OCI-LY3 (cell line): ENCODE measurements around the gene FAM78B.

Experiments
- H2AFZ ChIP-seq: fragments of 200-600, 300-600 bp; shearing (Covaris generic); 2 replicates; pipeline ENCODE4 v1.6.0; 2014; ENCODE audit warnings: antibody characterized with exemption, low read depth, low read length
- H3K27ac ChIP-seq: fragments of 200-600, 300-600 bp; sonication (generic); 2 replicates; pipeline ENCODE4 v1.5.1; 2014; ENCODE audit warnings: mild to moderate bottlenecking, low read length, moderate library complexity, mixed read lengths
- H3K27me3 ChIP-seq: fragments of 200-600, 300-600 bp; sonication (generic); 2 replicates; pipeline ENCODE4 v1.6.1; 2014; ENCODE audit warnings: low read depth, low read length, mixed read lengths
- H3K36me3 ChIP-seq: fragments of 200-600, 300-600 bp; sonication (generic); replicated peaks from 2 replicates; pipeline ENCODE3; 2014; ENCODE audit warnings: low read depth, low read length, mixed read lengths
- H3K4me1 ChIP-seq: fragments of 300-600, 200-600 bp; sonication (generic); 2 replicates; pipeline ENCODE4 v1.6.1; 2014; ENCODE audit warnings: low read length, mixed read lengths
- H3K4me2 ChIP-seq: fragments of 200-600, 300-600 bp; sonication (generic); 2 replicates; pipeline ENCODE4 v1.6.1; 2014; ENCODE audit warnings: low read length, mixed read lengths
- H3K4me3 ChIP-seq: fragments of 300-600, 200-600 bp; sonication (generic); 2 replicates; pipeline ENCODE4 v1.5.1; 2014; ENCODE audit warnings: antibody characterized with exemption, mild to moderate bottlenecking, low read length, moderate library complexity
- H3K79me2 ChIP-seq: fragments of 300-600, 200-600 bp; shearing (Covaris generic); 2 replicates; pipeline ENCODE4 v1.6.1; 2014; ENCODE audit warnings: mild to moderate bottlenecking, low read length, mixed read lengths
- H3K9ac ChIP-seq: fragments of 300-600, 200-600 bp; shearing (Covaris generic); 2 replicates; pipeline ENCODE4 v1.6.0; 2014; ENCODE audit warnings: mild to moderate bottlenecking, low read length, moderate library complexity
- H3K9me3 ChIP-seq: fragments of 200-600, 300-600 bp; shearing (Covaris generic); 2 replicates; pipeline ENCODE4 v1.6.1; 2014; ENCODE audit warnings: low read length, mixed read lengths; ENCODE audit not compliant: insufficient read depth
- H4K20me1 ChIP-seq: fragments of 200-600, 300-600 bp; sonication (generic); 2 replicates; pipeline ENCODE4 v1.6.1; 2016; ENCODE audit warnings: low read length, mixed read lengths; ENCODE audit not compliant: insufficient read depth
- EZH2phosphoT487 ChIP-seq: fragments of 200-600 bp; shearing (Covaris generic); IDR thresholded peaks from 2 replicates; pipeline ENCODE4 v1.6.1; 2018; ENCODE audit warnings: antibody characterized with exemption, mixed run types, low read depth
- TF ChIP-seq, protein P1 (sequence below): fragments of 200-600, 300-600 bp; sonication (generic); IDR thresholded peaks from 2 replicates; pipeline ENCODE4 v1.5.1; 2014; ENCODE audit warnings: antibody characterized with exemption, low read length, low read depth

FAM78B gene

DNA sequence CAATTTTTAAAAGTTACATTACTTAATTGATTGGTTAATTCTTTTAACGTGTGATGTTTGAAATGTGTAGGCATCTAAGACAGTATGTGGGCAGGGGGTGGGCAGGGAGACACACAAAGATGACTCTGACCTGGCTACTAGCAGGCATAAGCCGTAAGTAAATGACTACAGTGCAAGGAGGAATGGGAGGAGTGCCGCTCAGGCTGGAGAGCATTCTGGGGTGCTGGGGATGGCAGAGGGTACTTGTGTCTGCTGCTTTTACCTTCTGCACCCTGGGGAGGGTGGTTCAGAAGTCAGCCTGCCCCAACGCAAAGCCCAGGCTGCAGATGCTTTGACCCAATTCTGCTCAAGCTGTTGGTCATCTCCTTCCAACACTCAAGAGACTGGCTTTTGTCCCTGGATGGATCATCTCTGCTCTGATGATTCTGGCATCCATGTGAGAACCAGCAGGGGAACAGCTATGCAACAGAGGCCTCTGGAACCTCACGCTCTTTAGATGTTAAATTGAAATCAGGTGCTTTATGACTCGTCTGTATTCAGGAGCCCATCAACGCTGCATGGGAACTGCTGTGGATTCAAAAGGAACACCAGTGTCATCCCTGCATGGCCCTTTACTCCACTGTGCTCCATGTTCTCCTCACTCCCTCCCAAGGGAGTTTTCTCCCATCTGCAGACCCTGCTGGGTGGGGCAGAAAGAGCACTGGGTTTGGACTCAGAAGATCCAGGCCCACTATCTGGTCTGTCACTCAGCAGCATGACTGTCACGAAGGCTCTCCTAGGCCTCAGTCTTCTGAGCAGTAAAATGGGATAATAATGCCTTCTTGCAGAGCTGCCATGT lies 78.8 kb downstream of the FAM78B start:
- Histone ChIP-seq H3K79me2 (peaks cover 93% of the 10 kb centered on the region), H2AFZ (no peak overlapping the region)

DNA sequence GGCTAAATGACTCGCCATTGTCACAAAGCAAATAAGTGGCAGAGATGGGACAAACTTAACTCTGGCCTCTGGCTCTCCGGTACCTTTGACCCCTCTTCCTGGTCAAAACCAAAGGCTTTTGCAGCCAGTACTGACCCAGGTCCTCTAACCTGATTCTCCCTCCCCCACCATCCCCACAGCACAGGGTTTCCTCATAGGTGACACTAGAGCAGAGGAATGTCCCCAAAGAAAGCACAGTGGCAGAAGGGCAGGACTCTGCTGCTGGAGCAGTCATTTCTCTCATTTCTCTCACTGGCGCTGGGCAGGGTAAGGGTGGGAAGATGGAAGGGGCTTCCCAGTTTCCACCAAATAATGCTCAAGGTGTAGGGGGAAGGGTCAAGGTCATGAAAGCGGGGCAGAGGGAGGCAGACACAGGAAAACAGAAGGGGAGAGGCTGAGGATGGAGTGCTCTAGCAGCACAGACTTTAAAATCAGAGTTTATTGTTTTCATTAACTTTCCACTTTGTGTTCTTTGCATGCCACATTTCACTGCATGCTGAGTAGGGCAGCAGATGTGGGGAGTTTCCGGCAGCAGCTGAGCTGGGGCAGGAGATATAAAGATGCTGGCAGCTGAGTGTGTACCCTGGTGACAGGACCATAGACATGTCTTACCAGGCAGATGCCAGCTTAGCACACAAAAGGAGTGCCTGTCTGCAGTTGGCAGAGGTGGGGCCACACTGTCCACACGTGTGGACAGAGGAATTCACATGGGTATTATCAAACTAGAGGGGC lies 80.5 kb downstream of the FAM78B start:
- Histone ChIP-seq H3K4me1 (peaks cover 79% of the 10 kb centered on the region), H3K27ac (peak overlapping the region; percentile 71), H3K4me3 (peak overlapping the region; percentile 51), H3K79me2 (peaks cover 95% of the 10 kb centered on the region), H4K20me1 (peaks cover 79% of the 10 kb centered on the region), H3K9ac (peak overlapping the region; percentile 21; the same call in 1 of the 2 replicates), H3K36me3 (peaks cover 23% of the 10 kb centered on the region), H3K9me3 (no peaks in the 10 kb centered on the region), H2AFZ (no peak overlapping the region), H3K4me2 (peak overlapping the region; percentile 69), H3K27me3 (no peaks in the 10 kb centered on the region)
- no peak for TF ChIP-seq EZH2phosphoT487
- TF ChIP-seq, protein P1, sequence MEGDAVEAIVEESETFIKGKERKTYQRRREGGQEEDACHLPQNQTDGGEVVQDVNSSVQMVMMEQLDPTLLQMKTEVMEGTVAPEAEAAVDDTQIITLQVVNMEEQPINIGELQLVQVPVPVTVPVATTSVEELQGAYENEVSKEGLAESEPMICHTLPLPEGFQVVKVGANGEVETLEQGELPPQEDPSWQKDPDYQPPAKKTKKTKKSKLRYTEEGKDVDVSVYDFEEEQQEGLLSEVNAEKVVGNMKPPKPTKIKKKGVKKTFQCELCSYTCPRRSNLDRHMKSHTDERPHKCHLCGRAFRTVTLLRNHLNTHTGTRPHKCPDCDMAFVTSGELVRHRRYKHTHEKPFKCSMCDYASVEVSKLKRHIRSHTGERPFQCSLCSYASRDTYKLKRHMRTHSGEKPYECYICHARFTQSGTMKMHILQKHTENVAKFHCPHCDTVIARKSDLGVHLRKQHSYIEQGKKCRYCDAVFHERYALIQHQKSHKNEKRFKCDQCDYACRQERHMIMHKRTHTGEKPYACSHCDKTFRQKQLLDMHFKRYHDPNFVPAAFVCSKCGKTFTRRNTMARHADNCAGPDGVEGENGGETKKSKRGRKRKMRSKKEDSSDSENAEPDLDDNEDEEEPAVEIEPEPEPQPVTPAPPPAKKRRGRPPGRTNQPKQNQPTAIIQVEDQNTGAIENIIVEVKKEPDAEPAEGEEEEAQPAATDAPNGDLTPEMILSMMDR = no peak

More for the DNA sequence above, 78.8 kb downstream of the FAM78B start:
- Histone ChIP-seq H3K9ac (no peak overlapping the region), H3K9me3 (no peaks in the 10 kb centered on the region), H3K36me3 (peaks cover 18% of the 10 kb centered on the region), H3K27me3 (no peaks in the 10 kb centered on the region), H3K27ac (0 out of 2 replicates have a peak overlapping the region, but pooled peaks have one; percentile 0), H4K20me1 (peaks cover 78% of the 10 kb centered on the region), H3K4me2 (no peak overlapping the region), H3K4me3 (no peak overlapping the region), H3K4me1 (peaks cover 72% of the 10 kb centered on the region)
- TF ChIP-seq, protein P1 = no peak
- TF ChIP-seq EZH2phosphoT487 = no peak

DNA sequence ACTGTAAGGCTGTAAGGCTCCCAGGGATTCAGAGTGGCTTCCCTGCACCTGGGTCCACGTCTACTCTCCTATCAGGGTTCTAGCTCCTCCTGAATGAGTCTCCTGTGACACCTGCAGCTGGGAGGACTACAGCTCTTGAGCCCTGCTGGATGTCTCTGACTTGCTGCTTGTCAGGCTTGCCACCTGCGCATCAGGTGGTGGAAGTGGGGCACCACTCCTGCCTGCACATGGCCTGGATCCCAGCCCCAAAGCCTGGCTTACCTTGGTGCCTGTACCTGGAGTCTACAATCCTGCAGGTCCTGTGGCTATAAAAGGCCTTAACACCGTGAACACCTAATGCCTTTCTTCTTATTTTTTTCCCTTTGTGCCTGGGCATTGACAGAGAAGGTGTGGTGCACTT lies 82.2 kb downstream of the FAM78B start:
- Histone ChIP-seq H3K27me3 (no peaks in the 10 kb centered on the region), H3K9me3 (no peaks in the 10 kb centered on the region), H3K79me2 (peaks cover 95% of the 10 kb centered on the region), H3K4me2 (peak overlapping the region; percentile 65), H3K36me3 (peaks cover 26% of the 10 kb centered on the region), H3K27ac (peak overlapping the region; percentile 54; the same call in 1 of the 2 replicates), H3K4me1 (peaks cover 65% of the 10 kb centered on the region), H2AFZ (no peak overlapping the region), H4K20me1 (peaks cover 77% of the 10 kb centered on the region), H3K9ac (no peak overlapping the region), H3K4me3 (peak overlapping the region; percentile 23; the same call in 1 of the 2 replicates)
- TF ChIP-seq EZH2phosphoT487 = no peak
- TF ChIP-seq, protein P1 = no peak

DNA sequence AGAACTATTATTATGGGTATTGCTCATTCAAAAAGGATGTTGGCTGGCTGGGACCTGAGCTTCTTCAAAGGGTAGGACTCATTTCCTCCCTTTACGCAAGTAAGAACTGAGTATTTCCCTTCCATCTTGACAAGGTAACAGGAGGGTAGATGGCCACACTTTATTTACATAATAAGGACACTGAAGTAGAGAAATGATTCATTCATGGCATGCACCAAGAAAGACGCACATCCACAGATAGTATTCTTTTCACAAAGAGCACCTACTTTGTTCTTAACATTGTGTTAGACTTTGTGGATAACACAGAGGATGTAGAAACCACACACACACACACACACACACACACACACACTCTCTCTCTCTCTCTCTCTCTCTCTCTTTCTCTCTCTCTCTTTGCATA lies 82.9 kb downstream of the FAM78B start:
- TF ChIP-seq, protein P1 = no peak
- TF ChIP-seq EZH2phosphoT487 = no peak
- peaks cover 58% of the 10 kb centered on the region for H3K4me1 ChIP-seq
- peaks cover 93% of the 10 kb centered on the region for H3K79me2 ChIP-seq
- H3K4me2 ChIP-seq = peak overlapping the region; percentile 65
- H3K9me3 ChIP-seq = no peaks in the 10 kb centered on the region
- H3K27me3 ChIP-seq = no peaks in the 10 kb centered on the region
- no peak overlapping the region for H2AFZ ChIP-seq
- peaks cover 72% of the 10 kb centered on the region for H4K20me1 ChIP-seq
- peaks cover 26% of the 10 kb centered on the region for H3K36me3 ChIP-seq
- peak overlapping the region; percentile 54 for H3K27ac ChIP-seq
- H3K9ac ChIP-seq = peak overlapping the region; percentile 3; the same call in 1 of the 2 replicates
- peak overlapping the region; percentile 50; the same call in 1 of the 2 replicates for H3K4me3 ChIP-seq
